Activated CD4-positive, alpha-beta T cell treated with anti-CD3 and anti-CD28 coated beads, Interleukin-2, amount 50 U/mL, for 1 hour (primary cell): Measurements from ENCODE around the gene ADAMTSL5.

Experiments used
- DNase-seq: peaks from one replicate; pipeline ENCODE4 v3.0.0-alpha.2; 2020

ADAMTSL5 gene

DNA sequence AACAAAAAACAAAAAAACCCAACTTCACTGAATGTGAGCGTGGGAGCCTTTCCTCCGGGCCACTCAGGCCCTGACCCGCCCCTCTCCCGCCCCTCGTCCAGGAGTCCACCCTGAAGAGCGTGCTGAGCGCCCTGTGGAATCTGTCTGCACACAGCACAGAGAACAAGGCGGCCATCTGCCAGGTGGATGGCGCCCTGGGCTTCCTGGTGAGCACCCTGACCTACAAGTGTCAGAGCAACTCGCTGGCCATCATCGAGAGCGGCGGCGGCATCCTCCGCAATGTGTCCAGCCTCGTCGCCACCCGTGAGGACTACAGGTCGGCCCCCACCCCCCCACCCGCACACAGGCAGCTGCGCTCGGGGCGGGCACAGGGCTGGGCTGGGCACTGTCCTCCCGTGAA, 51.0 kb downstream of the ADAMTSL5 start:
- no peak for DNase-seq

DNA sequence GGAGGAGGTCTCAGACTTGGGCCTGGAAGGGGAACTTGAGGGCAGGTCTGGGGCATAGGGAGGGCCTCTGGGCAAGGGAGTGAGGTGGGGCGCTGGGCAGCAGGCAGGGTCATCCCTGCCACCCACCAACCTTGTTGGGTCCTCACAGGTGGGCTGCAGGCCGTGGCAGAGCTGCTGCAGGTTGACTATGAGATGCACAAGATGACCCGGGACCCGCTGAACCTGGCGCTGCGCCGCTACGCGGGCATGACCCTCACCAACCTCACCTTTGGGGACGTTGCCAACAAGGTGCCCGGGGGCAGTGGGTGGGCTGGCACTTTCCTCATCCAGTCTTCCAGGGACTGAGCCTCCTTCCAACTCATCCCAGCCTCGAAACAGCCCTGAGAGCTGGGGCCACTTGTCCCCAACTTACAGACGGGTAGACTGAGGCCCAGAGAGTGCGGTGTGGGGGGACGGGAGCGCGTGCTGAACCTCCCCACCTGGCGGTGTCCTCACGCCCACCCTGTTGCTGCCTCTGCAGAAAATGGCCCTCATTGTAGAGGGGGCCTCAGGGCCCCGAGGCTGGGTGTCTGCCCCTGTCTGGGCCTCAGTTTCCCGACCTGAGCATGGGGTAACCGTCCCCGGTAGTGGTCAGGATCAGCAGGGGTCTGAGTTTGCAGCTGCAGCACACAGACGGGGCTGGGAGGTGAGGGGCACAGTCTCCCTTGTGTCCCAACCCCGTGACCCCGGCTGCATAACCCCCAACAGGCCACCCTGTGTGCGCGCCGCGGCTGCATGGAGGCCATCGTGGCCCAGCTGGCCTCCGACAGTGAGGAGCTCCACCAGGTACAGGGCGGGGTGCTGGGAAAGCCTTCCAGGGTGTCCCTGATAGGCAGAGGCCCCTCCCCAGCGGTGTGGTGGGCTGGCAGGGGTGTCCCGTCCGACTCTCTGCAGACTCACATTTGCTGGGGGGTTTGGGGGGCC, 52.5 kb downstream of the ADAMTSL5 start:
- DNase-seq = no peak

DNA sequence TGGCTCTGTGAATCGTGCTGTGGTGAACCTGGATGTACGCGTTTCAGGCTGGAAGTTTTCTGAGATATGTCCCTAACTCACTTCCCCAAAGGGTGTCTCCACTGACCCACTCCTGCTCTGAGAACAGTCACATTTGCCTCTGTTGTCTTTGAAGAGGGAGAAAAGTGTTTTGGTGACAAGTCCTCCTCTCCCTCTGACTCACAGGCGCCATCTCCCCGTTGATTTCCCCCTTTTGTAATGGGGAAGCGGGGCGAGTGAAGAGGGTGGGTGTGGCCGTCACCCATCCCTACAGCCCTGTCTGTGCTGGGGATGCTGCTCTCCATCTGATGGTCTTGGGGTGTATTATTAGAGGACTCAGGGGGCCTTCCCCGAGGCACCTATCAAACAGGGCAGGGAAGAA, 53.3 kb downstream of the ADAMTSL5 start:
- no peak for DNase-seq

DNA sequence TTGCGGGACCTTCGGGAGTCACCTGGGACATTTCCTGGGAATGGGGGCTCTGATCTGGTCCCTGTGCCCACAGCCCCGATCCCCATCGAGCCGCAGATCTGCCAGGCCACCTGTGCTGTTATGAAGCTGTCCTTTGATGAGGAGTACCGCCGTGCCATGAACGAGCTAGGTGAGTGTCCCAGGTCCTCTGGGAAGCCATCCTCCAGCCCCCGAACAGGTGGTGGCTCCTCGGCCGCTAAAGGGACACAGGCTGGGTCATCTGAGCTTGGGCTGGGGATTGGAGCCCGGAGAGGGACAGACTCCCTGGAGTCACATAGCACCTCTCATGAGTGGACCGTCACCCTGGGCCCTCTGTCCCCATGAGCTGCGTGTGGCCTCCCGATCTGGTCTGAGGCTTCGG, 54.9 kb downstream of the ADAMTSL5 start:
- DNase-seq = no peak

DNA sequence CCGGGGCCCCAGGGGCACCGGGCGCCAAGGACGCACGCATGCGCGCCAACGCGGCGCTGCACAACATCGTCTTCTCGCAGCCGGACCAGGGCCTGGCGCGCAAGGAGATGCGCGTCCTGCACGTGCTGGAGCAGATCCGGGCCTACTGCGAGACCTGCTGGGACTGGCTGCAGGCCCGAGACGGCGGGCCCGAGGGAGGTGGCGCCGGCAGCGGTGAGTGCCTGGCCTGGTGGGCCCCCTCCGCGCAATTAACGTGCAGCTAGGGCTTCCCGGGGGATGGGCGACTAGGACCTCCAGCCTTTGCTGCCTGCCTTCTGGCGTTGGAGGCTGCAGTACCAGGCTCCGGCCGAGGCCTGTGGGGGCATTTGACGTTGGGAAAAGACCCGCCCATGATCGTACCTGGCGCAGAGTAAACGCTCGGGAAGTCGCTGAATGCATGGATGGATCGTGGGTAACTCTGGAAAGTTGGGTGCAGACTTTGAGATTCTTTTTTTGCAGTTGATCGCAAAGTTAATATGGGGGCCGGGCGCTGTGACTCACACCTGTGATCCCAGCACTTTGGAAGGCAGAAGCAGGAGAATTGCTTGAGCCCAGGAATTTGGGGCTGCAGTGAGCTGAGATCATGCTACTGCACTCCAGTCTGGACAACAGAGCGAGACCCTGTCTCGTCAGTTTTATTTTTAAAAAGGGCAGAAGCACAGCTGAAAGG, 55.6 kb downstream of the ADAMTSL5 start:
- DNase-seq = no peak

DNA sequence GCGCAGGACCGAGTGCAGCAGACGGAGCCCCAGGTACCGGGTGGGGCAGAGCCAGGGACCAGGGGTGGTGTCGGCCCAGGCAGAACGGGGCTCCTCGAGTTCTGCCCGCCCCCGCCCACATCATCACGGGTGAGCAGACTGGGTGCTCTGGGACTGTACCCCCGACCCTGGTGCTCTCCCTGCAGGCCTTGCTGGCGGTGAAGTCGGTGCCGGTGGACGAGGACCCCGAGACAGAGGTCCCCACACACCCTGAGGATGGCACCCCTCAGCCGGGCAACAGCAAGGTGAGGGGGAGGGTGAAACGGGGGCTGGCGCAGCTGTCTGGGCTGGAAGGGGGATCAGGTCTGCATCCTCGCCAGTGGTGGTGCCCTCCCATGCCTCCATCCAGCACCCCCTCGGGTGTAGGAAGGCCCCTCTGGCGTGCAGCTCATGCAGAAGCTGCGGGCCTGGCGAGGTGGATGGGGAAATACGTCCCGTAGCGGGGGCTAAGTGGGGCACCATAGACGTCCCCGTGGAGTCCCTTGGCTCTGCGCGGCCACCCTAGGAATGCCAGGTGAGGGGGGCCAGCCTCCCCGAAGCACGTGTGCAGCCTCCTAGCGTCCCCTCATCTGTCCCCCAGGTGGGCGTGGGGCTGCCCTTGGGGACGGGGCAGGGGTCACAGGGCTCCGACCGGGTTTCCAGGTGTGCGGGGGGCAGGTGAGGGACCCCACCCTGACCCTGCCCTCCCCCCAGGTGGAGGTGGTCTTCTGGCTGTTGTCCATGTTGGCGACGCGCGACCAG, 56.5 kb downstream of the ADAMTSL5 start:
- no peak for DNase-seq

DNA sequence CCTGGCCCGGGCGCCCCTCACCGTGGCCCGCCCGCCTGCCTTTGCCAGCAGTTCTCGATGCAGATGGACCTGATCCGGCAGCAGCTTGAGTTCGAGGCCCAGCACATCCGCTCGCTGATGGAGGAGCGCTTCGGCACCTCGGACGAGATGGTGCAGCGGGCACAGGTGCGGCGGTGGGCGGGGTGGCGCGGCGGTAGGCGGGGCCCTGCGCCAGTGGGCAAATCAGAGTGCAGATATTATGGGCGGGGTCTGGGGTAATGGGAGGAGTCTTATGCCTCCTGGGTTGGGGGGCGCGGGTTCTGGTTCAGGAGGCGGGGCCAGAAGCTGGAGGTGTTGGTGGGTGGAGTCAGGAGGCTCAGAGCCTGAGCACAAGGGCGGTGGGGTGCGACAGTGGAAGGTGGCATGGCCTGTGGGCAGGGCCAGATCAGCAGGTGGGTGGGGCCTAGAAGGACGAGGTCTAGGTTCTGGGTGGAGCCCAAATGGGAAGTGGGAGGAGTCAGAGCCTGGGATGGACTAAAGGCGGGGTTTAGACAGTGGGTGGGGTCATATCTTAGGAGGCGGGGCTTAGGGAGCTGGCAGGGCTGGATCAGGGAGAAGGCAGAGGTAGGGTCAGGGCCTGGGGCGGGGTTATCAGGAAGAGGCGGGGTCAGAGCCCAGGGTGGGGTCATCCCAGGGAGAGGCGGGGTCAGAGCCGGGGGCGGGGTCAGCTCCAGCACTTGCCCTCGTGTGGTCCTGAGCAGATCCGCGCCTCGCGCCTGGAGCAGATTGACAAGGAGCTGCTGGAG, 57.3 kb downstream of the ADAMTSL5 start:
- peak; percentile 57 for DNase-seq
